ENCODE results near the gene VPS26C. TPM values are rescaled to one million over a fixed set of nuclear protein-coding genes. Genes with fewer than 3 reads are reported as not detected.

Gene VPS26C
- polyA plus RNA-seq, 1 experiment, result 45.6 TPM

GRCh38 chr21:37263827-37264600 is 3.1 kb downstream of the VPS26C start:
- no peak for DNase-seq (ENCODE audit: low read depth, low spot score)
- TF ChIP-seq CTCF (IDR thresholded peaks at IDR 0.05; ENCODE audit: low read depth, low read length), result no peak
- ChIA-PET POLR2A (no interaction called here), CTCF (no interaction called here)
- Histone ChIP-seq H3K4me3 (ENCODE audit: low read depth, low read length) (no peak overlapping the region), H3K9me3 (ENCODE audit: control insufficient read depth, insufficient read depth, low read length) (no peaks in the 10 kb centered on the region), H3K27ac (ENCODE audit: low read depth, low read length) (no peak overlapping the region), H3K27me3 (ENCODE audit: control insufficient read depth, insufficient read depth, low read length) (no peaks in the 10 kb centered on the region)

GRCh38 chr21:37259426-37259825 is 7.7 kb downstream of the VPS26C start:
- TF ChIP-seq CTCF (IDR thresholded peaks at IDR 0.05; ENCODE audit: low read depth, low read length), result no peak
- ChIA-PET CTCF (no interaction called here), POLR2A (interaction anchor here (1.4 kb wide), 1 partner anchor 107 kb away, joined by 8 read pairs; the partner anchor contains the start of gene DYRK1A)
- no peak for DNase-seq (ENCODE audit: low read depth, low spot score)
- Histone ChIP-seq H3K27ac (ENCODE audit: low read depth, low read length) (no peak overlapping the region), H3K27me3 (ENCODE audit: control insufficient read depth, insufficient read depth, low read length) (no peaks in the 10 kb centered on the region), H3K9me3 (ENCODE audit: control insufficient read depth, insufficient read depth, low read length) (no peaks in the 10 kb centered on the region), H3K4me3 (ENCODE audit: low read depth, low read length) (no peak overlapping the region)

- TF ChIP-seq CTCF (IDR thresholded peaks at IDR 0.05; ENCODE audit: low read depth, low read length), result no peak
- no peaks in the 10 kb centered on the region for H3K9me3 ChIP-seq (ENCODE audit: control insufficient read depth, insufficient read depth, low read length)
- POLR2A ChIA-PET, result interaction anchor here (1.0 to 1.9 kb wide), 3 partner anchors 9 to 306 kb away, joined by 3 to 9 read pairs (median 8); partner anchors contain the start of genes DYRK1A and VPS26C
- CTCF ChIA-PET, result no interaction called here
- peak overlapping the region; percentile 54 for H3K27ac ChIP-seq (ENCODE audit: low read depth, low read length)
- H3K4me3 ChIP-seq (ENCODE audit: low read depth, low read length), result peak overlapping the region; percentile 61
- H3K27me3 ChIP-seq (ENCODE audit: control insufficient read depth, insufficient read depth, low read length), result no peaks in the 10 kb centered on the region
- no peak for DNase-seq (ENCODE audit: low read depth, low spot score)
Measured at GRCh38 chr21:37257967-37258877, 8.9 kb downstream of the VPS26C start.

GRCh38 chr21:37257511-37257966 is 9.6 kb downstream of the VPS26C start:
- CTCF ChIA-PET, result interaction anchor here (0.6 kb wide), 1 partner anchor 114 kb away, joined by 3 read pairs; no protein-coding TSS in a partner anchor
- no peaks in the 10 kb centered on the region for H3K27me3 ChIP-seq (ENCODE audit: control insufficient read depth, insufficient read depth, low read length)
- H3K9me3 ChIP-seq (ENCODE audit: control insufficient read depth, insufficient read depth, low read length), result no peaks in the 10 kb centered on the region
- POLR2A ChIA-PET, result interaction anchor here (0.7 to 1.9 kb wide), 3 partner anchors 10 to 307 kb away, joined by 3 to 9 read pairs (median 4); partner anchors contain the start of gene VPS26C
- DNase-seq (ENCODE audit: low read depth, low spot score), result no peak
- H3K27ac ChIP-seq (ENCODE audit: low read depth, low read length), result peak overlapping the region; percentile 54
- peak overlapping the region; percentile 61 for H3K4me3 ChIP-seq (ENCODE audit: low read depth, low read length)
- TF ChIP-seq CTCF (IDR thresholded peaks at IDR 0.05; ENCODE audit: low read depth, low read length), result no peak

All from AG04450 (cell line).